H1 (cell line): ENCODE measurements around the gene RABL2B. TPM values are rescaled to one million over a fixed set of nuclear protein-coding genes. Genes with fewer than 3 reads are reported as not detected.

Experiments used
- CBX5 ChIP-seq: fragments of 300-800, 300-1000 bp; sonication (generic); IDR thresholded peaks from 2 replicates; pipeline ENCODE4 v1.7.1; 2016; ENCODE audit warnings: antibody characterized with exemption, low read length, low read depth
- polyA plus RNA-seq, 7 experiments: library from polyadenylated mRNA; depleted of rRNA in 3 of 7; stranded (reverse) in 5 of 7; unstranded in 2 of 7; fragments of >200 nt in 5 of 7; fragments of 200-250 nt in 2 of 7; gene quantifications; 1 replicate in 5 of 7; 2 replicates in 1 of 7; 4 replicates in 1 of 7; pipeline versions ENCODE4 v1.2.1 to v1.2.3, GENCODE V29; 2011 to 2013; ENCODE audit warnings: missing spikeins in 2 of 7, mixed read lengths in 2 of 7
- total RNA-seq: library from RNA; stranded (reverse); fragmentation: NEBNext Ultra II Directional; extraction: Animal tissue kit (Norgen Biotek cat#: 25700); gene quantifications from 2 replicates; pipeline ENCODE4 v1.2.1, GENCODE V29; 2021

RABL2B gene
- total and polyA plus RNA-seq, 2 of the 8 experiments (the other 6 are each of a cell fraction or from before 2014, with no cell fraction given) = 16.2 to 26.5 TPM

GRCh38 chr22:50720301-50721256 lies 62.9 kb downstream of the RABL2B start (continued):
- no peak for TF ChIP-seq CBX5
- TF ChIP-seq, all 59 proteins: peak for 4
